ENCODE results near the gene LOXHD1.

The LOXHD1 gene

GRCh38 chr18:46571756-46572155 lies 85.3 kb downstream of the LOXHD1 start:
- DNase-seq = no peak

- DNase-seq = no peak
Measured at GRCh38 chr18:46570666-46571065, 86.4 kb downstream of the LOXHD1 start.

GRCh38 chr18:46570134-46570533 lies 86.9 kb downstream of the LOXHD1 start:
- no peak for DNase-seq

- DNase-seq = no peak
Measured at GRCh38 chr18:46569211-46569610, 87.8 kb downstream of the LOXHD1 start.

- DNase-seq = no peak
Measured at GRCh38 chr18:46567196-46567595, 89.8 kb downstream of the LOXHD1 start.

GRCh38 chr18:46566111-46566510 lies 90.9 kb downstream of the LOXHD1 start:
- DNase-seq = no peak

GRCh38 chr18:46565256-46565655 lies 91.8 kb downstream of the LOXHD1 start:
- DNase-seq = no peak

GRCh38 chr18:46563317-46563716 lies 93.7 kb downstream of the LOXHD1 start:
- no peak for DNase-seq

GRCh38 chr18:46562674-46563192 lies 94.3 kb downstream of the LOXHD1 start:
- DNase-seq = no peak

GRCh38 chr18:46560671-46561045 lies 96.4 kb downstream of the LOXHD1 start:
- DNase-seq = no peak

GRCh38 chr18:46559946-46560670 lies 96.9 kb downstream of the LOXHD1 start:
- DNase-seq = peak in 1 of 2 donors; percentile 4

- no peak for DNase-seq
Measured at GRCh38 chr18:46559296-46559695, 97.7 kb downstream of the LOXHD1 start.

GRCh38 chr18:46556590-46557206 lies 100.3 kb downstream of the LOXHD1 start:
- DNase-seq = no peak

GRCh38 chr18:46555724-46556123 lies 101.3 kb downstream of the LOXHD1 start:
- DNase-seq = peak in 1 of 2 donors; percentile 7

GRCh38 chr18:46555213-46555612 lies 101.8 kb downstream of the LOXHD1 start:
- no peak for DNase-seq

- DNase-seq = no peak
Measured at GRCh38 chr18:46554406-46555080, 102.5 kb downstream of the LOXHD1 start.

- no peak for DNase-seq
Measured at GRCh38 chr18:46550609-46551008, 106.4 kb downstream of the LOXHD1 start.

- DNase-seq = no peak
Measured at GRCh38 chr18:46547520-46547919, 109.5 kb downstream of the LOXHD1 start.

- no peak for DNase-seq
Measured at GRCh38 chr18:46546111-46546640, 110.8 kb downstream of the LOXHD1 start.

- DNase-seq = no peak
Measured at GRCh38 chr18:46542545-46542944, 114.5 kb downstream of the LOXHD1 start.

GRCh38 chr18:46541626-46542189 lies 115.3 kb downstream of the LOXHD1 start:
- DNase-seq = no peak

- no peak for DNase-seq
Measured at GRCh38 chr18:46538376-46538775, 118.6 kb downstream of the LOXHD1 start.

- DNase-seq = no peak
Measured at GRCh38 chr18:46536215-46536874, 120.7 kb downstream of the LOXHD1 start.
